Omental fat pad (tissue), 4 donors: Measurements from ENCODE around the gene CFAP20DC. TPM values are rescaled to one million over a fixed set of nuclear protein-coding genes. Genes with fewer than 3 reads are reported as not detected.

ENCODE experiments used
- ATAC-seq: fragments of 150-250 bp; one replicate; pipeline ENCODE4 v1.9.1; 2016; ENCODE audit warnings: mild to moderate bottlenecking, moderate library complexity; ENCODE audit not compliant: low FRiP score
- DNase-seq: peaks from one replicate; pipeline ENCODE4 v3.0.0-alpha.2; 2019; ENCODE audit warnings: low spot score
- total RNA-seq, 4 donors: library from RNA; depleted of rRNA; stranded (reverse); fragments of >200 nt; gene quantifications; one replicate each; pipeline ENCODE4 v1.1.0, GENCODE V29; 2016
- TF ChIP-seq, protein P1 (sequence below), 3 donors: fragments of 450-650 bp; IDR thresholded peaks; one replicate each; pipeline ENCODE4 v1.5.1; 2016 to 2017; ENCODE audit warnings: antibody characterized with exemption in 3 of 3, mild to moderate bottlenecking in 3 of 3, moderate library complexity in 2 of 3

Gene CFAP20DC
- total RNA-seq, 4 donors from 2014 or later, result 0.25 to 0.36 (median 0.28) TPM; not detected in 1

DNA sequence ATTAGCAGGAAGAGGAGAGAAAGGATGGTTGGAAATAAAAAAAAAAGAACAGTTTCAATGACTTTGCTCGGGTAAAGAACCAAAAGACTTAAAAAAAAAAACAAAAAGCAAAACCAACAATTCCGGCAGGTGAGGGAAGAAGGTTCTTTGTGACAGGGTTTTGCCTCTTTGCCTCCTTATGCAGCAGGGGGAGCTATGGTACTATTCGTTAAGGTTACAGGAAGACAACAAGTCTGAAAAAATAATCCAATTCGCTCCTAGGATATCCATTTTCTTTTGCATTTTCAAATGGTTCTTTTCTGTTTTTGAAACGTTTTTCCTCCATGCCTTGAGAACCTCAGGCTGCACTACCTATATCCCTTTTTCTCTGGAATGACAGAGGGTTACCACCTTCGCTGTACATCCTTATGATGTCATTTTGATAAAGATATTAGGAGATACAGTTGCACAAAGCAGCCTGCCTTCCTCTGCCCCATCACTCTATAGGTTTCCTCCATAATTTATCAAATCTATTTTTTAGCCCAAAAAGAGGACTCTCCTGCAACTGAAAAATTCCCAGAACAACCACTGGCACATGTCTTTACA lies 55.0 kb downstream of the CFAP20DC start:
- no peak for DNase-seq
- no peak for ATAC-seq
- TF ChIP-seq, protein P1, sequence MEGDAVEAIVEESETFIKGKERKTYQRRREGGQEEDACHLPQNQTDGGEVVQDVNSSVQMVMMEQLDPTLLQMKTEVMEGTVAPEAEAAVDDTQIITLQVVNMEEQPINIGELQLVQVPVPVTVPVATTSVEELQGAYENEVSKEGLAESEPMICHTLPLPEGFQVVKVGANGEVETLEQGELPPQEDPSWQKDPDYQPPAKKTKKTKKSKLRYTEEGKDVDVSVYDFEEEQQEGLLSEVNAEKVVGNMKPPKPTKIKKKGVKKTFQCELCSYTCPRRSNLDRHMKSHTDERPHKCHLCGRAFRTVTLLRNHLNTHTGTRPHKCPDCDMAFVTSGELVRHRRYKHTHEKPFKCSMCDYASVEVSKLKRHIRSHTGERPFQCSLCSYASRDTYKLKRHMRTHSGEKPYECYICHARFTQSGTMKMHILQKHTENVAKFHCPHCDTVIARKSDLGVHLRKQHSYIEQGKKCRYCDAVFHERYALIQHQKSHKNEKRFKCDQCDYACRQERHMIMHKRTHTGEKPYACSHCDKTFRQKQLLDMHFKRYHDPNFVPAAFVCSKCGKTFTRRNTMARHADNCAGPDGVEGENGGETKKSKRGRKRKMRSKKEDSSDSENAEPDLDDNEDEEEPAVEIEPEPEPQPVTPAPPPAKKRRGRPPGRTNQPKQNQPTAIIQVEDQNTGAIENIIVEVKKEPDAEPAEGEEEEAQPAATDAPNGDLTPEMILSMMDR (IDR thresholded peaks at IDR 0.05), result no peak

DNA sequence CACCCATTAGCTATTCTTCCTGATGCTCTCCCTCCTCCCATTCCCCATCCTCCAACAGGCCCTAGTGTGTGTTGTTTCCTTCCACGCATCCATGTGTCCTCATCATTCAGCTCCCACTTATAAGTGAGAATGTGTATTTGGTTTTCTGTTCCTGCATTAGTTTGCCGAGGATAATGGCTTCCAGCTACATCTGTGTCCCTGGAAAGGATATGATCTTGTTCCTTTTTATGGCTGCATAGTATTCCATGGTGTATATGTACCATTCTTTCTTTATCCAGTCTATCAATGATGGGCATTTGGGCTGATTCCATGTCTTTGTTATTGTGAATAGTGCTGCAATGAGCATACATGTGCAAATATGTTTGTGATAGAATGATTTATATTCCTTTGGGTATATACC lies 56.3 kb downstream of the CFAP20DC start:
- ATAC-seq (no peak), DNase-seq (no peak)
- TF ChIP-seq, protein P1 (IDR thresholded peaks at IDR 0.05), result no peak

DNA sequence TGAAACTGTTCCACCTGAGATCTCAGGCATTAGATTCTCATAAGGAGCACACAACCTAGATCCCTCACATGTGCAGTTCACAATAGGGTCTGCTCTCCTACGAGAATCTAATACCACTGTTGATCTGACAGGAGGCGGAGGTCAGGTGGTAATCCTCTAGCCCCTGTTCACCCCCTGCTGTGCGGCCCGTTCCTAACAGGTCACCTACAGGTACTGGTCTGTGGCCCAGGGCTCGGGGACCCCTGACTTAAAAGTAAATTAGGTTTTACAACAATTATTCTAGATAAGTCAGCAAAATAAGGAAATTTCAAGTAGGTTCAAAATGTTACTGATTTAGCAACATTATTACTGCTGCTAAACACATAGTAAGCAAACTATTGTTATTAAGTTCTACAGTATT lies 58.2 kb downstream of the CFAP20DC start:
- DNase-seq, result no peak
- TF ChIP-seq, protein P1 (IDR thresholded peaks at IDR 0.05), result no peak
- no peak for ATAC-seq

DNA sequence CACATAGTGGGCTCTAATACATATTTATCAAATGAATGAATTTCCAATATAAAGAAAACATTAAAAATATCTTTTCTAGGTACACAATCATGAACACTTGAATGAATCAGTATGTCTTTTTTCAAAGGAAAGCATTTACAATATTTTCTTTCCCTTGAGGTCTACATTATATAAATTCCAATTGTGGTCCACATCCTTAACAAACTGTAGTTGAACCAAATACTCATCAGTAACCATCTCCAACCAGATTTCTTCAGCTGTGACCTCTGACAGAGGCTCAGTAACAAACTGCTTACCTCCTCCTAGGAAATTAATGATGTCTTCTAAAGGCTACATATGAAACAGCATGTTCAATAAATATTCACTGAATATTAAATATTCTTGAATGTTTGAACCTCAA lies 58.8 kb downstream of the CFAP20DC start:
- TF ChIP-seq, protein P1 (IDR thresholded peaks at IDR 0.05), result no peak

DNA sequence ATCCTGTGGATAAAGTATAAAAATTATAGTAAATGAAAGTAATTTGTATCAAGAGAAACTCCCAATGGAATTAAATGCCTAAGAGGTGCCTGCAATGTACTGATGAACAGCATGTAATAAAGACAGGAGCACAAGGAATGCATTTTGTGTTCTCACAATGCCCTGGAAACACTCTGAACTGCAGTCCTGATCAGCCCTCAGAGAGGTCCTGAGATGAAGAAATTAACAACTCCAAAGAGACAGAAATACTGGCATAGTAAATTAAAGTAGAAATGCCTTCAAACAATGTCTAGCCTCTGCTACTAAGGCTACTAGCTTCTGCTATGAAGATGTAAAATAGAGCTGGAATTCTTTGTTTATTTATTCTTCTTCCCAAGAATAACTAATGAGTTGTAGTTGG lies 59.9 kb downstream of the CFAP20DC start:
- ATAC-seq, result no peak
- TF ChIP-seq, protein P1 (IDR thresholded peaks at IDR 0.05), result no peak

More for the DNA sequence above, 58.8 kb downstream of the CFAP20DC start:
- DNase-seq (no peak), ATAC-seq (no peak)

DNA sequence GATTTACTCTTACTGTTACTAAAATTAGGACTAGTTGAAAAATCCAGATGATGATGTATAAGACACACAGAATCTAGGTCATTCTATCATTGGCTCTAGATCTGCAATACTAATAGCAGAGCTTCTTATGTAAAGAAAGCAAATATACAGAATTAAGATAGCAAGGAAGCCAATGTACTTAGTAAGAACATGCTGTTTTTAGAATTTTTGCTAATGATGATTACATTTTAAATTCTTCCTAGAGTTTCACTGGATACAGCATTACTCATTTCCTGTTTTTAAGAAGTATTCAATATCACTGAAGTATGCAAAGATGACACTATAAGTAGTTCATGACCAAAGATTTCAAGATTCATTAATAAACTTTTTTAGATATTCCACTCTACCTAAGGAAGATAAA lies 60.7 kb downstream of the CFAP20DC start:
- no peak for ATAC-seq
- TF ChIP-seq, protein P1 (IDR thresholded peaks at IDR 0.05), result no peak
- DNase-seq, result no peak

More for the DNA sequence above, 59.9 kb downstream of the CFAP20DC start:
- no peak for DNase-seq

DNA sequence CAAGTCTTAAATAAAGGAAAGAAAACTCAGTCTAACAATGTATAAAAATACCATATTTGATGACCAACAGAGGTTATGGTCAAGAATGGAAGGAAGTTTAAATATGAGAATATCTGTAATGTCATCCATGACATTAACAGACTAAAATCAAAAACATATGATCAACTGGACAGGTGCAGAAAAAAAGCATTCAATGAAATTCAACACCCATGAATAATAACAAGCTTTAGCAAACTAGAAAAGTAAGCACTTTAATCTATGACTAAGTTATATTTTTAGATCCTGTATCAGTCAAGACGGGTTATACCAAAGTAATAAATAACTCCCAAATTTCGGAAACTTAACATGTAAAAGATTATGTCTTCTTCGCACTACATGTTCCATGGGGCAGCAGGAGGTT lies 61.8 kb downstream of the CFAP20DC start:
- ATAC-seq, result no peak

More for the DNA sequence above, 61.8 kb downstream of the CFAP20DC start:
- TF ChIP-seq, protein P1 (IDR thresholded peaks at IDR 0.05), result no peak
- DNase-seq, result no peak
